Skin epidermis (tissue), 12 donors: Measurements from ENCODE around the gene TCEA3.
A peak's percentile ranks its signal among the peaks of the same experiment; 100 is the strongest.

Source experiments
- H3K27ac ChIP-seq, 21 experiments: fragments of 200-600 bp; sonication (generic) in 11 of 21; one replicate each; pipeline ENCODE4 v1.5.0; 2020; ENCODE audit warnings: mild to moderate bottlenecking in 3 of 21, inconsistent platforms in 2 of 21, moderate library complexity in 2 of 21
- H3K4me3 ChIP-seq, 7 experiments: fragments of 200-600 bp; sonication (generic) in 2 of 7; one replicate each; pipeline ENCODE4 v1.5.0; 2020; ENCODE audit warnings: inconsistent platforms in 2 of 7, mild to moderate bottlenecking in 2 of 7, moderate library complexity in 1 of 7

Gene TCEA3

GRCh38 chr1:23449958-23450357 is 25.4 kb upstream of the TCEA3 start:
- H3K27ac ChIP-seq: peak overlapping the region in 13 of 21 experiments; percentile 1 to 70 (median 34)

DNA sequence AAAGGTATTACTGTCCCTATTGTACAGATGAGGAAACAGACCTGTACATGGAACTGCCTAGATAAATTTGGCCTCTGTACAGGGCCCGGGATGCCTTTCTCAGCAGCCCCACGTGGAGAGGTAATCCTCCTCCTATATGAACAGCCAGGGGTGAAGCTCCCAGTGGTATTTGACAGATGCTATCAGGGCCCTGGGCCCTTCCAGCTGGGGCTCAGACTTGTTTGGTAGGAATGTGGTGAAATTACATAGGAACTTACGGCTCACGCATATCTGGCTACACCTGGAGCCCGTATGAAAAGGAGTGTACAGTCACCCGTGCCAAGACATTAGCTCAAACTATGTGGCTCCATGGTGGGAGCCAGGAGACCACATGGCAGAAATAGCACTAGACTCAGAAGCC is 24.8 kb upstream of the TCEA3 start:
- Histone ChIP-seq H3K27ac (peak overlapping the region in 12 of 21 experiments; percentile 0 to 70 (median 38)), H3K4me3 (no peak overlapping the region)

More at GRCh38 chr1:23449958-23450357, 25.4 kb upstream of the TCEA3 start:
- H3K4me3 ChIP-seq: no peak overlapping the region

DNA sequence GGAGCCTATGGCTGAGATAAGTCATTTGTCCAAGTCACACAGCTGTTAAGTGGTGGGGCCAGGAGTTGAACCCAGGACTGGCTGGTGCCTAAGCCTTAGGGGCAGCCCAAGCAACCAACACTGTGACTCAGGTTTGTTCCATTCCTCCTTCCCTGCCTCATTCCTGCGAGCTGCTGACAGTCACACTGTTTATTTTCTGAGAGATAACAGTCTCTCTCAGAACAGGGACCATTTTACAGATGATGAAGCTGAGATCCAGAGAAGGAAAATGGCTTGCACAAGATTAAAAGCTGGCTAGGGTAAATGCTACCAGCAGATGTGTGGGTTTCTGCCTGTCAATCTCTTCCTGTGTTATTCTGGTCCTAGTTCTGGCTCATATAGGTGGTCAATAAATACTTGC is 24.3 kb upstream of the TCEA3 start:
- Histone ChIP-seq H3K4me3 (no peak overlapping the region), H3K27ac (peak overlapping the region in 9 of 21 experiments; percentile 1 to 70 (median 36))

GRCh38 chr1:23446661-23447310 is 22.2 kb upstream of the TCEA3 start:
- Histone ChIP-seq H3K27ac (peak overlapping the region in 8 of 21 experiments; percentile 6 to 75 (median 40)), H3K4me3 (no peak overlapping the region)

GRCh38 chr1:23444596-23445390 is 20.2 kb upstream of the TCEA3 start:
- no peak overlapping the region for H3K4me3 ChIP-seq
- peak overlapping the region in 20 of 21 experiments; percentile 18 to 83 (median 66) for H3K27ac ChIP-seq

GRCh38 chr1:23444104-23444533 is 19.6 kb upstream of the TCEA3 start:
- Histone ChIP-seq H3K27ac (peak overlapping the region in 20 of 21 experiments; percentile 18 to 83 (median 66)), H3K4me3 (no peak overlapping the region)

DNA sequence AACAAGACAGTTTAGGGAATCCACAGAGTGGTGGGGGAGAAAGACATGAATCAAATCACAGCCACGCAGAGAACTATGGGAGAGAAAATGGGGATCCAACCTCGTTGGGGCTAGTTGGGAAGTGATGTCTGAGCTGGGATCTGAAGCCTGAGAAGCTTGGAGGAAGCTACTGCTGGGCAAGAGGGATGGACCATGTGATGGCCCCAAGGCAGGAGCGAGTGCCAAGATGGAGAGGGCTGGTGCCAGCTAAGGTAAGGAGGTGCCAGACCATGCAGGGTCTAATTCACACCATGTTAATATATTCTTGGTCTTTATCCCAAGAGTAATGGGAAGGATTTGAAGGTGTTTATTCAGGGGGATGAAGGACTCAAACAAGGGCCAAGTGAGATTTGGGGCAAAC is 18.2 kb upstream of the TCEA3 start:
- no peak overlapping the region for H3K4me3 ChIP-seq
- peak overlapping the region in 3 of 21 experiments; percentile 16 to 60 (median 44) for H3K27ac ChIP-seq

DNA sequence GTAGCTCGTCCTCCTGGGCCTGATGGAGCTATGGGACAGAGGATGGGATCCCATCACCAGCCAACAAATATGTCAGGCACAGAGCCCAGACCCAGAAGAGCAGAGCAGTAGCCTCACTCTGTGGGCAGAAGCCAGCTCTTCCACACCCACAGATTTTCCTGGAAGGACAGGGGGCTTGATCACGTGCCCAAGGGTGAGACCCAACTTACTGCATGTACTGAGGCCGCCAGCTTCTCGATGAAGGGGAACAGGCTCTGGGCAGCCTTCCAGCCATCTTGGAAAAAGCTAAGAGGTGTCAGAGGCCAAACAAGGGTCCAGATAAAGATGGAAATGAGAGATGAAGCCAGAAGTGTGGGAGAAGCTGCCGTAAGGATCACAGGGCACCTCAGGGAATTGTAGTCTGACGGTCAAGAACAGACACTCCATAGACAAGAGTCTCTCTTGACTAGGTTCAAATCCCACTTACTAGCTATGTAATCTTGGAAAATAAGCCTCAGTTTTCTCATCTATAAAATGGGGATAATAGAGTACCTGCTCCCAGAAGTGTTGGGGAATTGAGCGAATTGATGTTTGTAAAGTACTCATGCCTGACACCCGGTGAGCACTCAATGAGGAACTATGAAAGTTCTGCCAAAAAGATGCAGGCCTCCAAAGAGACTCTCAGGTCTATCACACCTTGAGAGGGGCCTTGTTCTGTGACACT is 17.0 kb upstream of the TCEA3 start:
- Histone ChIP-seq H3K4me3 (no peak overlapping the region), H3K27ac (peak overlapping the region in 6 of 21 experiments; percentile 2 to 50 (median 32))

- no peak overlapping the region for H3K4me3 ChIP-seq
- H3K27ac ChIP-seq: peak overlapping the region in 1 of 21 experiments; percentile 9
Measured at GRCh38 chr1:23438545-23438944, 14.0 kb upstream of the TCEA3 start.

DNA sequence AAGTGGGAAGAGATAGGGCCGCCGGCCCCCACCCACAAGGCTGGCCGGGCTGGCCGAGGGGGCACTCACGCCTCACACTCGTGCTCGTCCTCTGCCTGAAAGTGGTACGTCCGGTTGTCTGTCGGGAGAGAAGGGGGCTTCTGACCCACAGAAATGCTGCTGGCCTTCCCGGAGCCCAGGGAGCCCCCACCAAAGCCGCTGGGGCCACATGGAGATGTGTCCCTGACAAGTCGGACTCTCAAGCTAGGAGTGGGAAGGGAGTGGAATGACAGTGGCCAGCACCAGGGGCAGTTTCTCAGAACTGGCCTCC is 12.8 kb upstream of the TCEA3 start:
- H3K27ac ChIP-seq: peak overlapping the region in 1 of 21 experiments; percentile 4

GRCh38 chr1:23436520-23437354 is 12.2 kb upstream of the TCEA3 start:
- Histone ChIP-seq H3K27ac (peak overlapping the region in 3 of 21 experiments; percentile 15 to 27 (median 23)), H3K4me3 (no peak overlapping the region)

More for the DNA sequence above, 12.8 kb upstream of the TCEA3 start:
- no peak overlapping the region for H3K4me3 ChIP-seq

GRCh38 chr1:23434260-23434775 is 9.8 kb upstream of the TCEA3 start:
- H3K27ac ChIP-seq: peak overlapping the region in 7 of 21 experiments; percentile 9 to 61 (median 30)
- H3K4me3 ChIP-seq: no peak overlapping the region

DNA sequence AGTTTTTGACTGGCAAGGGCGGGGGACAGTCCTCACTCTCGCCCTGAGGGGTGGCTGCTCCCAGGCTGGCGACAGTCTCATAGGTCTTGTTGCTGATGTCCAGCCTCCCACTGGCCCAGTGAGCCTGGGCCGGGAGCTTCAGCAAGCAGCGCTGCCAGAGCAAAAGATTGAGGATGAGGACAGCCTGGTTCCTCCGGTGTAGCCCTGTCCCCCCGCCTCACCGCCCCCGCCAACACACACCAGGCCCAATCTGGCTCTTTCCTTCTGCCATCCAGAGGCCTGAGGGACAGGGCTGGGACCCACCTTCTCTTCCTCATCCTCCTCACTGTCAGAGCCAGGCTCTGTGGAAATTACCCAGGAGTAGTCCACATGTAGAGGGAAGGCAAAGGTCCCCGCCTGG is 8.6 kb upstream of the TCEA3 start:
- Histone ChIP-seq H3K4me3 (no peak overlapping the region), H3K27ac (no peak overlapping the region)

DNA sequence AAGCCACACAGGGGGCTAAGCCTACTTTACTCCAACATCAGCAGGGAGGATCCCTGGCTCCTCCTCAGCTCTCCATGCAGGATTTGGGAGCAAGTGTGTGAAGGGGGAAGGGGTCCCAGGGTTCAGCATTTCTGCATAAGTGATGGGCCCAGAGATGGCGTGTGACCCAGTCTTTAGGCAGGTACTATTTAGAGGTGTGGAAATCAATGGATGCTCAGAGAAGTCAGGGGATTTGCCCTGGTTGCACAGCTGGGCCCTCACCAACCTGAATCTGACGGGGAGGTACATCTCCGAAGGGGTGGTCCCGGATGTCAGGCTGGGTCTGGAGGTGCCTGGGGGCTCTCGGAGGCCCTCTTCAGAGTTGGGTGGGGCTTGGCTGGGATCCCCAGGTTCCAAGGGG is 6.9 kb upstream of the TCEA3 start:
- no peak overlapping the region for H3K27ac ChIP-seq
- H3K4me3 ChIP-seq: no peak overlapping the region

GRCh38 chr1:23430803-23431202 is 6.3 kb upstream of the TCEA3 start:
- Histone ChIP-seq H3K27ac (no peak overlapping the region), H3K4me3 (no peak overlapping the region)

DNA sequence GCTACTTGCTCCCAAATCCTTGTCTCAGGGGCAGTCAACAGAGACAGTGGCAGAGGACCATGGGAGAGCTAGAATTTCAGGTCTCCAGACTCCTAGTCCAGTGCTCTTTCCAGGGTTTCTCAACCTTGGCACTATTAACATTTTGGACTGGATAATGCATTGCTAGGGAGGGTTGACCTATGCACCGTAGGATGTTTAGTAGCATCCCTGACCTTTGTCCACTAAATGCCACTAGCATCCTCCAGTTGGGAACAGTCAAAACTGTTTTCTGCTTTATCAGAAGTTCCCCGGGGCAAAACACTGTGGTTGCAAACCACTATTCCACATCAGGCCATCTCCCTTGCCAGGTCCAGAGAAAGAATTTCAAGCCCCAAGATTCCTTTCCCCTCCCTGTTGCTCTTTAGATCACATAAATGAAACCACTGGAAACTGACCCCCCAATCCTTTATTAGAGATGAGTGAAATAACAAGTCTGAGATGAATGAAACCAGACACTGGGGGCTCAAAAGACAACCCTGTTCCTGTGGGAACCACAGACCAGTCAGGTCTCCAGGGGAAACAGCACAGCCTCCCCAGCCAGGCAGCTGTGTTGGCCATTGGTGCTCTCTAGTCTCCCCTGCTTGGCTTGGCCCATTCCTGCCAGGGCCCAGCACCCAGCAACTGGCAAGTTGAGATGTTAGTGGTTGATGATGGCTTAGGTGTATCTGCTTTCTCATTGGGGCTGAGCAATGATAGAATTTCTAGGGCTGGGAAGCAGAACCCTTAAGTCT is 3.8 kb upstream of the TCEA3 start:
- Histone ChIP-seq H3K4me3 (no peak overlapping the region), H3K27ac (no peak overlapping the region)

- Histone ChIP-seq H3K27ac (no peak overlapping the region), H3K4me3 (no peak overlapping the region)
Measured at GRCh38 chr1:23427550-23427949, 3.0 kb upstream of the TCEA3 start.

DNA sequence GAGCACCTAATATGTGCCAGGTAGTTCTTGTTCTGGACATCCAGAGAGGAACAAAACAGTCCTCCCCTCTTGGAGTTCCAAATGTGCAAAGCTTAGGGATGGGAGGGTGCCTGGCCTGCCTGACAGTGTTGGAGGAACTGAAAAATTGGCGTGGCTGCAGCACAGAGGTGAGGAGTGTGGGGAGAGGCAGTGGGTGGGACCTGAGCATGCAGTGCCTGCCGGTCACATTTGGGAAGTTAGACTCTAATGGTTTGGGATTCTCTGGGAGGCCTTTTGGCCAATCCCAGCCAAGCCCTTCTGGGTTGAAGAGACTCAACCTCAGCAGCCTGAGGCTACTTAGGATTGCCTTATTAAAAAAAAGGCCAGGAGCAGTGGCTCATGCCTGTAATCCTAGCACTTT is 2.3 kb upstream of the TCEA3 start:
- Histone ChIP-seq H3K4me3 (no peak overlapping the region), H3K27ac (peak overlapping the region in 1 of 21 experiments; percentile 19)

DNA sequence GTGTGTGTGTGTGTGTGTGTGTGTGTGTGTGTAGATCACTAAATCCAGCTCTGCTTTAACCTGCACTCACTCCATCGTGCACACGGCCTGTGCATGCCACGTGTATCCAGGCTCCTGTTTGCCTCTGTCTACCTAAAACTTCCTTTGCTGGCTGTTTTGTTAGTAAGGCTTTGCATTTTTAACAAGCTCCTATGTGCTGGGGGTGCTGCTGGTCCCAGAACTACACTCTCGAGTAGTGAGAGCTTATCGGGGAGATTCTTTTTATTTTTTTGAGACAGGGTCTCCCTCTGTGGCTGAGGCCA is 596 bp upstream of the TCEA3 start:
- Histone ChIP-seq H3K27ac (peak overlapping the region in 12 of 21 experiments; percentile 67 to 85 (median 78)), H3K4me3 (peak overlapping the region in 2 of 7 experiments; percentile 53 to 55)
